ENCODE results near the gene OR6Q1. TPM values are rescaled to one million over a fixed set of nuclear protein-coding genes. Genes with fewer than 3 reads are reported as not detected.

OR6Q1 gene
- total RNA-seq, 4 donors from 2014 or later, result not detected

DNA sequence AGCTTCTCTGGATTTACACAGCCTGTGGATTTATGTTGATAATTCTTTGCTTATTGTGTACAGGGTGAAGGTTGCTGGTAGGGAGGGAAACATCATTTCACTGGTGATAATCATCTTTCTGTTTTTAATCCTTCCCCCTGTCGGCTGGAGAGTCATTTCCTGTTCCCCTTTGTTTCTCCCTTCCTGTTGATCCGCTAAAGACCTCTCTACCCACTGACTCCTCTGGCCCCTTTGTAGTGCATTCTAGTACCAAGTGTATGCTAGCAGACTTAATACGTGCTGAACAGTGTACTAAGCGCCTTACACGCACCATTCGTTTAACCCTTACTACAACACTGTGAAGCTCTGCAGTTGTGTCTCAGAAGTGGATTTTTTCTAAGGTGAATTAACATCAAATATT is 26.1 kb upstream of the OR6Q1 start:
- no peak for TF ChIP-seq CTCF (IDR thresholded peaks at IDR 0.05; ENCODE audit: low read depth)

GRCh38 chr11:58006940-58007339 is 23.8 kb upstream of the OR6Q1 start:
- TF ChIP-seq CTCF (IDR thresholded peaks at IDR 0.05; ENCODE audit: low read depth), result no peak

DNA sequence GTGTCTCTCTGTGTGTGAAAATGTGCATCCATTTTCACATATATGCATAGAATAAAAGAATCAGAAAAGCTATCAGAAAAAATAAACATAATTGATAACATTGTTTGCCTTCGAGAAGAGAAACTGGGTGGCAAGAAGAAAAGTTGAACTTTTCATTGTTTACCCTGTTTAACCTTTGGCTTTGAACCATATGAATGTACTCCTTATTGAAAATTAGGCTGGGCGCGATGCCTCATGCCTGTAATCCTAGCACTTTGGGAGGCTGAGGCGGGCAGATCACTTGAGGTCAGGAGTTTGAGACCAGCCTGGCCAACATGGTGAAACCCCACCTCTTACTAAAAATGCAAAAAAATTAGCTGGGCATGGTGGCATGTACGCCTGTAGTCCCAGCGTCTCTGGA is 19.0 kb upstream of the OR6Q1 start:
- TF ChIP-seq CTCF (IDR thresholded peaks at IDR 0.05; ENCODE audit: low read depth), result no peak

DNA sequence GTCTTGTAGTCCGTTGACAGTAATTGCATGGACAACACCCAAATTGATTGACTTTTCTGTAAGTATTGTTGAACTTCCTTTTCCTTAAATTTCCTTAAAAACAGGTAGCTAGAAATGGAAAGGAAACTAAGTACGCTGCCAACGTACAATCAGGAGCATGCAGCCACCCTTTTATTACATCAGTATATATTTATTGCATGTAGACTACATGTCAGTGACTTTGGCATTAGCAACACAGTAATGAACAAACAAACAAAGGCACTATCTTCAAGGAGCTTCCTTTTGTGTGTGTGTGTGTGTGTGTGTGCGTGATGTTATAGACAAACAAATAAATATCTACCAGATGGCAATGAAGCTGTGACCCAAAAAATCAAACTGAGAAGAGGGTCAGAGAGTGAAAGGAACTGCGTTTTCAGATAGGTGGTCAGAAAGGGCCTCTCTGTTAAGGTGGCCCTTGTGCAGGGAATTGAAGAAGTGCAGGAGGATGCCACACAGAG is 7.3 kb upstream of the OR6Q1 start, which contains the start of gene OR9Q1:
Gene OR9Q1, plus strand, starts transcription at position 447 of the 497 bp plus-strand sequence. CDS start 155,564 bp downstream, outside the sequence.
- no peak for TF ChIP-seq CTCF (IDR thresholded peaks at IDR 0.05; ENCODE audit: low read depth)

- no peak for TF ChIP-seq CTCF (IDR thresholded peaks at IDR 0.05; ENCODE audit: low read depth)
These were observed 6.1 kb upstream of the OR6Q1 start for GRCh38 chr11:58024601-58025091.

GRCh38 chr11:58027341-58027740 is 3.4 kb upstream of the OR6Q1 start:
- no peak for TF ChIP-seq CTCF (IDR thresholded peaks at IDR 0.05; ENCODE audit: low read depth)

DNA sequence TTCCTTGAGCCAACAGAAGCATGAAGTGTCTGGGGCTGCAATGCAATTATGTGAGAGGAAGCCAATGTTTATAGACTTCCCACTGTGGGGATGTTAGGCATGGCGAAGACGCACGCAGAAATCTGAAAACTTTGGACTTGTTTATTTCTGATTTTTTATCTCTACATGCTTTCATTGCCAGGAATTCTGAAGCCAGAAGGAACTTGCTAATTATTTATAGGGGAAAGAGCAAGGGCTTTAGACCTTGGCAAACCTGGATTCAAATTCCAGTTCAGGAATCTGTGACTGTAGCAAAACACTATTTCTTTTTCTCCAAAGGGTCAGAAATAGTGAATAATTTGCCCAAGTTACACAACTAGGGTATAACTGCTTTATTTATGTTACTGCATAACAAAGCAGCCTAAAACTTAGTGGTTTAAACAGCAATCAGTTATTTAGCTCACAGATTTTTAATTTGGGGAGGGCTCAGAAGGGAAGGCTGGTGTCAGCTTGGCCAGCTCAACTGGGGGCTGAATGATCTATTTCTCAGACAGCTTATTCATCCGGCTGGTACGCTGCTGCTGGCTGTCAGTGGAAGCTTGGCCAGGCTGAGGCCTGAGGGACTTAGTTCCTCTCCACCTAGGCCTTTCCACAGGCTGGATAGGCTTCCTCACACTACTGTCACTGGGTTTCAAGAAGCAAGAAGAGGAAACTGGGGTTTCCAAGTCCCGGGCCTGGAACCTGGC is 1.9 kb upstream of the OR6Q1 start:
- TF ChIP-seq CTCF (IDR thresholded peaks at IDR 0.05; ENCODE audit: low read depth), result no peak

Measured in subcutaneous adipose tissue (tissue), 4 donors.